Measurements from ENCODE around the gene ELFN1. TPM values are rescaled to one million over a fixed set of nuclear protein-coding genes. Genes with fewer than 3 reads are reported as not detected.

The ELFN1 gene
- total RNA-seq, 2 experiments from 2014 or later: 0.10 to 0.12 TPM

DNA sequence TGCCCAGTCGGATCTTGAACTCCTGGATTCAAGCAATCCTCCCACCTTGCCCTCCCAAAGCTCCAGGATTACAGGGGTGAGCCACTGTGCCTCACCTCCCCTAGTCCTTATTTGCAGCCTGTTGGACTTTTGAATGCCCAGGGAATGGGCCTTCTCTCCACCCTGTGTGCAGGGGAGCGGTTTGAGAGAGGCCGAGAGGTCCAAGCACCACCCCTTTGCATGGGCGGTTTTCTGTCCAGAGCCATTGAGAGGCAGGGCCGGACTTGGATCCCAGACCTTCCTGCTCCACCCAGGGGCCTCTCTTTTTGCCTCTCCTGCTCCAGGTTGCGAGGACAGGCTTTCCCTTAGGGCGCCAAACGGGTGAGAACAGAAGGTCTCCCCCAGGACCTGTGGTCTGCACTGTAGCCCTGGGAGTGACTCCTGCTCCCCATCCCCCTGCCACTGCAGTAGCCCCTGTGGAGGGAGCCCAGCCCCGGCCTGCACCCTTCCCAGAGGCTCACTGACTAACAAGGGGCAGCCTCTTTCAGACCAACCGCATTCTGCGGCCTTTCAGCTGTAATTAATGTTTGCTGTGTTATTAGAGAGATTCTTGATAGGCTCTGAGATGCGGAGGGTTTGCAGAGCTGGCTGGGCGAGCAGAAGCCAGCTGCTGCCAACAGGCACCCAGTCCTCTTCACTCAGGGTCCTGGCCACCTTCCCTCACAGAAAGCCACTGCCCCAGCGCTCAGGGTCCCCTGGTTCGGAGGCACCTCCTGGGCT lies 57.9 kb downstream of the ELFN1 start:
- ChIA-PET CTCF (no interaction called here), POLR2A (no interaction called here)
- DNase-seq: no peak
- intact Hi-C loops (cut with micrococcal nuclease): no loop called here
- no peaks in the 10 kb centered on the region for H3K9me3 Mint-ChIP-seq
- H3K36me3 Mint-ChIP-seq: no peaks in the 10 kb centered on the region
- H3K27ac Mint-ChIP-seq: no peak overlapping the region
- H3K4me3 Mint-ChIP-seq: no peak overlapping the region
- H3K27me3 Mint-ChIP-seq: peaks cover 6% of the 10 kb centered on the region
- no peaks in the 10 kb centered on the region for H3K4me1 Mint-ChIP-seq (ENCODE audit: low read depth)

DNA sequence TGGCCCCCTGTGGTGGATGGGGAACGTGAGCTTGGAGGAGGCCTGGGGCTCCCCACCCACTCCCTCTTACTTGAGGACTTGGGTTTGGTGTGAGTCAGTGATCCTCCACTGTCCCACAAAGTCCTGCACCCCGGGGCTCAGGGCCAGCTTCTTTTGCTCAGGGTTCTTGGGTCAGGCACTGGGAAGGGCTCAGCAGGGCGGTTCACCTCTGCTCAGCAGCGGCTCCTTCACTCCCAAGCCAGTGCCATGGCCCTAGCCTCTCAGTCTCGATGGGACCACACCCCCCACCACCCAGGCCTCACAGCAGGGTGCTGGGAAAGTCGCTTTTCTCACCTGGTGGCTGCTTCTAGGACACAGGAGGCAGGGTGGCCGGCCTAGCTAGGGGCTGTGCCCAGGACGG lies 59.1 kb downstream of the ELFN1 start:
- intact Hi-C loops (cut with micrococcal nuclease): no loop called here
- no peak for DNase-seq
- Mint-ChIP-seq H3K9me3 (no peaks in the 10 kb centered on the region), H3K36me3 (no peaks in the 10 kb centered on the region), H3K4me1 (ENCODE audit: low read depth) (no peaks in the 10 kb centered on the region), H3K4me3 (no peak overlapping the region), H3K27ac (no peak overlapping the region), H3K27me3 (peaks cover 6% of the 10 kb centered on the region)
- ChIA-PET CTCF (no interaction called here), POLR2A (no interaction called here)

DNA sequence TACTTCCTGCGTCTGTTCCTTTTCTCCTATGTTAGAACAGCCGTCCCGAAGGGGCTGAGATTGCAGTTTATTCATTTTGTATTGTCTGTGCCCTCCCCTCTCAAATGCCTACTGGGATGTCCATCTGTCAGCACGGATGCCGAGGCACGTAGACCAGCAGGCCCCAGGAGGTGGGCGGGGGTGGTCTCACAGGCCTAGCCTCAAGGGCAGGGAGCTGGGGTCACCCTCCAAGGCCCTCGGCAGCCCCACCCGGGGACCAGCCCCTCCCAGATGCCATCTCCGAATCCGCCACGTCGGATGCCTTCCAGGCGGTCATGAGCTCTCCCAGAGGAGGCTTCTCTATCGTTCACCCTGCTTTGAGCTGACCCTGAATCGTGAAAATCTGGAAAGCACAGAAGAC lies 59.7 kb downstream of the ELFN1 start:
- intact Hi-C loops (cut with micrococcal nuclease): no loop called here
- H3K27me3 Mint-ChIP-seq: peaks cover 6% of the 10 kb centered on the region
- no peak overlapping the region for H3K27ac Mint-ChIP-seq
- CTCF ChIA-PET: interaction anchor here (0.7 kb wide), 1 partner anchor 67 kb away, joined by 3 read pairs; no protein-coding TSS in a partner anchor
- POLR2A ChIA-PET: no interaction called here
- H3K4me1 Mint-ChIP-seq (ENCODE audit: low read depth): no peaks in the 10 kb centered on the region
- no peaks in the 10 kb centered on the region for H3K9me3 Mint-ChIP-seq
- no peak for DNase-seq
- H3K4me3 Mint-ChIP-seq: no peak overlapping the region
- no peaks in the 10 kb centered on the region for H3K36me3 Mint-ChIP-seq

GRCh38 chr7:1732072-1732471 lies 62.0 kb downstream of the ELFN1 start:
- intact Hi-C loops (cut with micrococcal nuclease): no loop called here
- no peak for DNase-seq
- POLR2A ChIA-PET: no interaction called here
- CTCF ChIA-PET: no interaction called here
- H3K27me3 Mint-ChIP-seq: peaks cover 2% of the 10 kb centered on the region
- no peaks in the 10 kb centered on the region for H3K9me3 Mint-ChIP-seq
- H3K36me3 Mint-ChIP-seq: no peaks in the 10 kb centered on the region
- H3K4me1 Mint-ChIP-seq (ENCODE audit: low read depth): no peaks in the 10 kb centered on the region
- no peak overlapping the region for H3K27ac Mint-ChIP-seq
- no peak overlapping the region for H3K4me3 Mint-ChIP-seq

- Mint-ChIP-seq H3K27me3 (no peaks in the 10 kb centered on the region), H3K36me3 (no peaks in the 10 kb centered on the region), H3K27ac (no peak overlapping the region), H3K4me1 (ENCODE audit: low read depth) (no peaks in the 10 kb centered on the region), H3K4me3 (no peak overlapping the region), H3K9me3 (no peaks in the 10 kb centered on the region)
- intact Hi-C loops (cut with micrococcal nuclease): no loop called here
- no peak for DNase-seq
- CTCF ChIA-PET: no interaction called here
- POLR2A ChIA-PET: no interaction called here
Observed at GRCh38 chr7:1732645-1733044, 62.6 kb downstream of the ELFN1 start.

DNA sequence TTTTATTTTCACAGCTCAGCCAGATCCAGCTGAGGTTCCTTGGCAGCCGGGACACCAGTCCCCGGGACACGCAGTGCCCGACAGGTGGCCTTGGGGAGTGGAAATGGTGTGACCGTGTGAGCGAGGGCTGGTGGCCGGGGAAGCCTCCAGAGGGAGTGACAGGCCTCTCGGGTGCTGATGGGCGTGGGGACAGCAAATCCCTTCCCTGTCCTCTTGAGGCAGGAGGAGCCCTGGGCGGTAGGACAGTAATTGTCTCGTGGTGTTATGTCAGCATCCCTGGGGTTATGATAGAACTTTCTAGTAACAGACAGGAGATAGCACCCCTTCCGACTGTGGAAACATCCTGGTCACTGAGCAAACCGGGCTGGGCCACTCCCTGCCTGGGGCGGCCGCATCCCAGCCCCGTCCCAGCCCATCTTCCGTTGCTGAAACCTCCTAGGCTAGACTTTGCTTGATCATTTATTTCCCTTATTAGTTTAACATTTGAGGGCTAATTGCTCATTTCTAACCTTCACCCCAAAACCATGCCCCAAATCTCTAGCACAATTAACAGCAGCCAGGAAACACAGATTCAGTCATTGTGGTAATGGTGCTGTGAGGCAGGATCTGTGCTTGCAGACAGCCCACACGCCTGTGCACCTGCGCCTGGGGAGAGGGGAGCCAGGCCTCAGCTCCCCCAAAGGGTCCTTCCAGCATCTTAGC lies 63.3 kb downstream of the ELFN1 start:
- no peak overlapping the region for H3K4me3 Mint-ChIP-seq
- H3K4me1 Mint-ChIP-seq (ENCODE audit: low read depth): peaks cover 2% of the 10 kb centered on the region
- POLR2A ChIA-PET: no interaction called here
- CTCF ChIA-PET: no interaction called here
- DNase-seq: no peak
- no peaks in the 10 kb centered on the region for H3K9me3 Mint-ChIP-seq
- intact Hi-C loops (cut with micrococcal nuclease): no loop called here
- H3K27me3 Mint-ChIP-seq: no peaks in the 10 kb centered on the region
- no peaks in the 10 kb centered on the region for H3K36me3 Mint-ChIP-seq
- H3K27ac Mint-ChIP-seq: no peak overlapping the region

GRCh38 chr7:1733908-1734730 lies 64.0 kb downstream of the ELFN1 start:
- intact Hi-C loops (cut with micrococcal nuclease): no loop called here
- Mint-ChIP-seq H3K4me3 (no peak overlapping the region), H3K9me3 (no peaks in the 10 kb centered on the region), H3K27ac (no peak overlapping the region), H3K27me3 (peaks cover 3% of the 10 kb centered on the region), H3K4me1 (ENCODE audit: low read depth) (peaks cover 5% of the 10 kb centered on the region), H3K36me3 (no peaks in the 10 kb centered on the region)
- DNase-seq: no peak
- POLR2A ChIA-PET: no interaction called here
- CTCF ChIA-PET: no interaction called here

DNA sequence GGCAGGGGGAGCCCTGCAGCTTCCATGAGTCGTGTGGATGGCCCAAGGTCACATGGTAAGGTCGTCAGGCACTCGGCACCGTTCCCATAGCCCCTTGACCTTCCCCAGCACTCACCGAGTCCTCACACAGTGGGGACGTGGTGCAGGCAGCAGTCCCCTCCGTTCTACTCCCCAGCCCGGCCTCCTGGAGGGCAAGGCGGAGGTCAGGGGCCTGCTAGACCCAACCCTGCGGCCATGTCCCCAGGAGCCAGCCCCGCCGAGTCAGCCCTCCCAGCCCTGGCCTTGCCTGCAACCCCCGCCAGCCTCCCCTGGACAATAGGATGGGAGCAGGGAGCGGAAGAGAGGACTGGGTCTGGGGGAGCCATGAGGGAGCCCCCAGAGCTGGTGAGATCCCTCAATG lies 65.2 kb downstream of the ELFN1 start:
- H3K27me3 Mint-ChIP-seq: peaks cover 3% of the 10 kb centered on the region
- H3K4me3 Mint-ChIP-seq: no peak overlapping the region
- peaks cover 5% of the 10 kb centered on the region for H3K4me1 Mint-ChIP-seq (ENCODE audit: low read depth)
- no peaks in the 10 kb centered on the region for H3K9me3 Mint-ChIP-seq
- H3K36me3 Mint-ChIP-seq: no peaks in the 10 kb centered on the region
- no peak overlapping the region for H3K27ac Mint-ChIP-seq
- no peak for DNase-seq
- ChIA-PET POLR2A (no interaction called here), CTCF (no interaction called here)
- intact Hi-C loops (cut with micrococcal nuclease): no loop called here

DNA sequence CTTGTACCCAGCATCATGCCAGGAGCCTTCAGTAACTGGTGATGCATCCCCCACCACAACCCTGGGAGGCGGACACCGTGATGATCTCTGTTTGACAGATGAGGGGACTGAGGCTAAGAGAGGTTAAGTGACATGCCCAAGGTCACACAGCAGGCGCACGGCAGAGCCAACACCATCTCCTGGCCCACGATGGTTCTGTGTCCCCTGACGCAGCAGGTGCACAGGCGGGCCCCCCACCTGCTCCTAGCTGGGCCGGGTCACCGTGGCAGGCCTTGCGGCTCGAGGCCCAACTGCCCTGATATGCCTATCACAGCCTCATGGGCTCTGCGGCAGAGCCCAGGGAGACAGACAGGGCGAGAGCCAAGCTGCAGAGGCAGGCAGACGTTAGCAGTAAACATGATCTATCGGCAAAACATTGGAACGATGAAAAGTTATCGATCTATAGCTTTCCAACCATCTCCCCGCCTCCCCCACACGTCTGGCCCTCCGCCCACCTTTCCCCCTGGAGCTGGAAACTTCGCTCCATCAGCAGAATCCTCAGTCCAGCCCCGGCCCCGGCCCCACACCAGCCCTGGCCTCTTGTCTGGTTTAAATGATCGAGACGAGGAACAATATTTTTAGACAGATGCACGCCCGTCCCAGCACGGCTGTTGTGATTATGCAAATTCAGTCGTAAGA lies 65.9 kb downstream of the ELFN1 start:
- no peak for DNase-seq

DNA sequence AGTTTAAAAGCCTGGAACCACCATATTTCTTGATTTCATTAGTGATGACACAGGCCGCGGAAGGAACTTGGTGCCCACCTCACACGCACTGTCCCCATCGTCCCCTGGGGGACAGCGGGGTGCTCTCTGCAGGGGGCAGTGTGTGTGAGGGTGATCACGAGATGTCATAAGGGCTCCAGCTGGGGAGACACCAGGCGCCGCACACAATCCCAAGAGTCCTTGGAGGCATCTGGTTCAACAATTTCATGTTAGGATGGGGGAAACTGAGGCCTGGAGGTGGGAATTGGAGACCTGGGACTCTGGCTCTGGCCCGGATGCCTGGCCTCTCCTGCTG lies 66.4 kb downstream of the ELFN1 start:
- intact Hi-C loops (cut with micrococcal nuclease): no loop called here
- H3K36me3 Mint-ChIP-seq: no peaks in the 10 kb centered on the region
- H3K4me3 Mint-ChIP-seq: no peak overlapping the region
- H3K27ac Mint-ChIP-seq: no peak overlapping the region
- peaks cover 3% of the 10 kb centered on the region for H3K27me3 Mint-ChIP-seq
- CTCF ChIA-PET: no interaction called here
- no peaks in the 10 kb centered on the region for H3K9me3 Mint-ChIP-seq
- no peak for DNase-seq
- POLR2A ChIA-PET: interaction anchor here (0.6 kb wide), 1 partner anchor 34 kb away, joined by 4 read pairs; no protein-coding TSS in a partner anchor
- H3K4me1 Mint-ChIP-seq (ENCODE audit: low read depth): peaks cover 7% of the 10 kb centered on the region

More for the DNA sequence above, 65.9 kb downstream of the ELFN1 start:
- Mint-ChIP-seq H3K4me1 (ENCODE audit: low read depth) (peaks cover 5% of the 10 kb centered on the region), H3K36me3 (no peaks in the 10 kb centered on the region), H3K4me3 (no peak overlapping the region), H3K27ac (no peak overlapping the region), H3K27me3 (peaks cover 3% of the 10 kb centered on the region), H3K9me3 (no peaks in the 10 kb centered on the region)
- intact Hi-C loops (cut with micrococcal nuclease): no loop called here
- POLR2A ChIA-PET: interaction anchor here (0.6 kb wide), 1 partner anchor 34 kb away, joined by 4 read pairs; no protein-coding TSS in a partner anchor
- CTCF ChIA-PET: no interaction called here

- DNase-seq: no peak
- H3K27ac Mint-ChIP-seq: no peak overlapping the region
- H3K9me3 Mint-ChIP-seq: no peaks in the 10 kb centered on the region
- no peak overlapping the region for H3K4me3 Mint-ChIP-seq
- CTCF ChIA-PET: no interaction called here
- no peaks in the 10 kb centered on the region for H3K36me3 Mint-ChIP-seq
- intact Hi-C loops (cut with micrococcal nuclease): no loop called here
- H3K27me3 Mint-ChIP-seq: peaks cover 3% of the 10 kb centered on the region
- peaks cover 11% of the 10 kb centered on the region for H3K4me1 Mint-ChIP-seq (ENCODE audit: low read depth)
- POLR2A ChIA-PET: no interaction called here
Observed at GRCh38 chr7:1736830-1737229, 66.8 kb downstream of the ELFN1 start.

GRCh38 chr7:1737523-1737922 lies 67.4 kb downstream of the ELFN1 start:
- no peak for DNase-seq
- CTCF ChIA-PET: no interaction called here
- intact Hi-C loops (cut with micrococcal nuclease): no loop called here
- Mint-ChIP-seq H3K4me1 (ENCODE audit: low read depth) (peaks cover 15% of the 10 kb centered on the region), H3K27ac (no peak overlapping the region), H3K4me3 (no peak overlapping the region), H3K36me3 (no peaks in the 10 kb centered on the region), H3K27me3 (peaks cover 3% of the 10 kb centered on the region), H3K9me3 (no peaks in the 10 kb centered on the region)
- POLR2A ChIA-PET: no interaction called here
